IMR-90 (cell line): ENCODE measurements around the gene INPP5A. TPM values are rescaled to one million over a fixed set of nuclear protein-coding genes. Genes with fewer than 3 reads are reported as not detected.

Source experiments
- ATAC-seq: fragments of 200-7000 bp; cut with Tn5 transposase; 2 replicates; pipeline ENCODE4 v1.9.1; 2020; ENCODE audit warnings: low read depth, mild to moderate bottlenecking, moderate library complexity
- BruUV-seq: library from RNA; stranded (reverse); fragments of 400-500 nt; replicated peaks from 2 replicates; lab custom pipeline; 2021; lab: Mats Ljungman, UMichigan
- CTCF ChIA-PET: fragments of 300-600 bp; formaldehyde crosslinking; extraction: SDS; loops from one replicate; lab custom pipeline; 2021; ENCODE audit warnings: antibody characterized with exemption; lab: Yijun Ruan, JAX
- POLR2A ChIA-PET: fragments of 300-600 bp; sonication (Branson Sonifier 250); formaldehyde crosslinking; loops from one replicate; lab custom pipeline; 2022; ENCODE audit warnings: antibody characterized with exemption; ENCODE audit not compliant: unreplicated experiment; lab: Charles Lee
- DNase-seq: peaks from one replicate; pipeline ENCODE4 v3.0.0; 2013
- H2AFZ ChIP-seq: replicated peaks from 2 replicates; pipeline ENCODE3; 2013; ENCODE audit warnings: low read length, mild to moderate bottlenecking; ENCODE audit not compliant: poor library complexity
- H2AK5ac ChIP-seq: 2 replicates; pipeline ENCODE4 v1.6.1; 2013; ENCODE audit warnings: low read depth, low read length, inconsistent platforms
- H2AK9ac ChIP-seq: replicated peaks from 2 replicates; pipeline ENCODE3; 2013; ENCODE audit warnings: mild to moderate bottlenecking, low read depth, low read length, moderate library complexity; ENCODE audit not compliant: poor library complexity
- H2BK120ac ChIP-seq: 2 replicates; pipeline ENCODE4 v1.6.1; 2013; ENCODE audit warnings: low read depth, low read length, inconsistent platforms
- H2BK15ac ChIP-seq: 3 replicates; pipeline ENCODE4 v1.6.1; 2013; ENCODE audit warnings: low read depth, low read length, inconsistent platforms
- H2BK20ac ChIP-seq: 2 replicates; pipeline ENCODE4 v1.6.1; 2013; ENCODE audit warnings: low read depth, mild to moderate bottlenecking, inconsistent platforms, low read length, moderate library complexity
- H2BK5ac ChIP-seq: 2 replicates; pipeline ENCODE4 v1.6.1; 2013; ENCODE audit warnings: mild to moderate bottlenecking, low read depth, low read length, inconsistent platforms; ENCODE audit not compliant: poor library complexity, severe bottlenecking
- H3K14ac ChIP-seq: replicated peaks from 2 replicates; pipeline ENCODE4 v1.6.1; 2013; ENCODE audit warnings: low read depth, low read length, inconsistent platforms
- H3K18ac ChIP-seq: 2 replicates; pipeline ENCODE4 v1.6.1; 2013; ENCODE audit warnings: low read depth, low read length, control low read depth
- H3K23ac ChIP-seq: 2 replicates; pipeline ENCODE4 v1.6.1; 2013; ENCODE audit warnings: low read depth, low read length, inconsistent platforms
- H3K27ac ChIP-seq: 2 replicates; pipeline ENCODE4 v1.5.1; 2013; ENCODE audit warnings: mild to moderate bottlenecking, control low read depth, low read length; ENCODE audit not compliant: insufficient read depth
- H3K27me3 ChIP-seq: 2 replicates; pipeline ENCODE4 v1.6.1; 2013; ENCODE audit warnings: low read length; ENCODE audit not compliant: control insufficient read depth, insufficient read depth
- H3K36me3 ChIP-seq: 2 replicates; pipeline ENCODE4 v1.6.1; 2013; ENCODE audit warnings: low read length, mixed read lengths; ENCODE audit not compliant: control insufficient read depth, insufficient read depth
- H3K4ac ChIP-seq: 2 replicates; pipeline ENCODE4 v1.6.1; 2013; ENCODE audit warnings: low read depth, low read length, inconsistent platforms
- H3K4me1 ChIP-seq: 2 replicates; pipeline ENCODE4 v1.6.1; 2013; ENCODE audit warnings: low read length, mixed read lengths; ENCODE audit not compliant: control insufficient read depth, insufficient read depth
- H3K4me2 ChIP-seq: 2 replicates; pipeline ENCODE4 v1.6.1; 2013; ENCODE audit warnings: low read depth, mild to moderate bottlenecking, control low read depth, low read length, moderate library complexity
- H3K4me3 ChIP-seq: 2 replicates; pipeline ENCODE4 v1.5.1; 2013; ENCODE audit warnings: low read depth, mild to moderate bottlenecking, control low read depth, low read length, moderate library complexity; ENCODE audit not compliant: insufficient read depth
- H3K56ac ChIP-seq: 2 replicates; pipeline ENCODE4 v1.6.1; 2013; ENCODE audit warnings: low read length, inconsistent platforms; ENCODE audit not compliant: insufficient read depth; ENCODE audit errors: extremely low read depth
- H3K79me1 ChIP-seq, 2 experiments: 2 replicates each; pipeline ENCODE4 v1.6.1; 2013; ENCODE audit warnings: low read length in 2 of 2, inconsistent platforms in 1 of 2, low read depth in 1 of 2
- H3K9ac ChIP-seq: 2 replicates; pipeline ENCODE4 v1.6.1; 2013; ENCODE audit warnings: low read depth, low read length, control low read depth
- H3K9me1 ChIP-seq: 2 replicates; pipeline ENCODE4 v1.6.1; 2013; ENCODE audit warnings: low read length, inconsistent platforms; ENCODE audit not compliant: insufficient read depth
- H3K9me3 ChIP-seq: 2 replicates; pipeline ENCODE4 v1.6.1; 2013; ENCODE audit warnings: low read length; ENCODE audit not compliant: control insufficient read depth, insufficient read depth
- H4K20me1 ChIP-seq: 2 replicates; pipeline ENCODE4 v1.6.1; 2013; ENCODE audit warnings: low read length, inconsistent platforms; ENCODE audit not compliant: insufficient read depth
- H4K5ac ChIP-seq: 2 replicates; pipeline ENCODE4 v1.6.1; 2013; ENCODE audit warnings: mild to moderate bottlenecking, low read depth, low read length, control low read depth
- H4K8ac ChIP-seq, 2 experiments: 2 replicates each; pipeline ENCODE4 v1.6.1; 2013; ENCODE audit warnings: low read depth in 2 of 2, low read length in 2 of 2, control low read depth in 1 of 2, inconsistent platforms in 1 of 2
- H4K91ac ChIP-seq: 2 replicates; pipeline ENCODE4 v1.6.1; 2013; ENCODE audit warnings: low read depth, low read length, inconsistent platforms; ENCODE audit not compliant: insufficient read depth
- BHLHE40 ChIP-seq: fragments of 150-350 bp; IDR thresholded peaks from 2 replicates; pipeline ENCODE4 v1.6.1; 2016; ENCODE audit warnings: mild to moderate bottlenecking, low read depth, low read length
- CHD1 ChIP-seq: IDR thresholded peaks from 2 replicates; pipeline ENCODE4 v1.6.1; 2012; ENCODE audit warnings: low read depth, low read length, improper control_type of control experiment
- FOS ChIP-seq: fragments of 150-350 bp; IDR thresholded peaks from 2 replicates; pipeline ENCODE4 v1.6.1; 2016; ENCODE audit warnings: low read depth, low read length
- MAFK ChIP-seq: IDR thresholded peaks from 2 replicates; pipeline ENCODE4 v1.6.1; 2012; ENCODE audit warnings: low read depth, low read length, improper control_type of control experiment
- MAZ ChIP-seq: IDR thresholded peaks from 2 replicates; pipeline ENCODE4 v1.6.1; 2012; ENCODE audit warnings: low read depth, mild to moderate bottlenecking, low read length, improper control_type of control experiment, moderate library complexity, borderline replicate concordance
- MXI1 ChIP-seq: IDR thresholded peaks from 2 replicates; pipeline ENCODE4 v1.6.1; 2012; ENCODE audit warnings: low read depth, mild to moderate bottlenecking, low read length, moderate library complexity, borderline replicate concordance
- NFE2L2 ChIP-seq: fragments of 150-350 bp; IDR thresholded peaks from 2 replicates; pipeline ENCODE4 v1.6.1; 2016; ENCODE audit warnings: low read depth, mild to moderate bottlenecking, low read length
- POLR2A ChIP-seq: IDR thresholded peaks from 2 replicates; pipeline ENCODE4 v1.6.1; 2012; ENCODE audit warnings: mild to moderate bottlenecking, low read depth, low read length
- RAD21 ChIP-seq: IDR thresholded peaks from 2 replicates; pipeline ENCODE4 v1.6.1; 2012; ENCODE audit warnings: low read length, improper control_type of control experiment
- RCOR1 ChIP-seq: IDR thresholded peaks from 2 replicates; pipeline ENCODE4 v1.6.1; 2012; ENCODE audit warnings: mild to moderate bottlenecking, low read length, improper control_type of control experiment; ENCODE audit not compliant: insufficient replicate concordance
- RFX5 ChIP-seq: IDR thresholded peaks from 2 replicates; pipeline ENCODE4 v1.8.0; 2012; ENCODE audit warnings: low read depth, mild to moderate bottlenecking, low read length, moderate library complexity
- SMC3 ChIP-seq: fragments of 150-350 bp; IDR thresholded peaks from 2 replicates; pipeline ENCODE4 v1.6.1; 2016; ENCODE audit warnings: low read depth, mild to moderate bottlenecking, antibody characterized with exemption, low read length, moderate library complexity
- WGBS, 2 experiments: methylation state at CpG; one replicate each; pipeline versions ENCODE4 v1.1.5 to v1.1.7; 2013; ENCODE audit warnings: missing lambda C conversion rate in 2 of 2; ENCODE audit not compliant: insufficient read length in 1 of 2; ENCODE audit errors: extremely low coverage in 2 of 2; 5-methylcytosine and 5-hydroxymethylcytosine counted together
- dilution Hi-C: fragments of 300-500 bp; cut with HindIII; formaldehyde crosslinking; loops from one replicate; pipeline ENCODE4 v1.14.3; 2018; ENCODE audit warnings: low sequenced_read_pairs; ENCODE audit not compliant: unreplicated experiment
- in situ Hi-C: fragments of 300-500 bp; cut with MboI; formaldehyde crosslinking; loops from 3 replicates; pipeline ENCODE4 v1.14.3; 2019; ENCODE audit warnings: low sequenced_read_pairs, inconsistent platforms, mixed read lengths
- intact Hi-C: fragments of 100-400 bp; cut with micrococcal nuclease; formaldehyde crosslinking; loops from 2 replicates; pipeline ENCODE4 v1.10.0; 2022
- polyA plus RNA-seq, 3 experiments: library from polyadenylated mRNA; depleted of rRNA; stranded (reverse); fragments of >200 nt; gene quantifications; 2 replicates each; pipeline ENCODE4 v1.2.3, GENCODE V29; 2012; ENCODE audit warnings: low replicate concordance in 1 of 3
- total RNA-seq: library from RNA; depleted of rRNA; stranded (reverse); fragments of >200 nt; gene quantifications from 2 replicates; pipeline ENCODE4 v1.2.3, GENCODE V29; 2012
- TF ChIP-seq, protein P1 (sequence below): fragments of 150-350 bp; IDR thresholded peaks from 2 replicates; pipeline ENCODE4 v1.6.1; 2017; ENCODE audit warnings: mild to moderate bottlenecking, antibody characterized with exemption, low read length, low read depth
- TF ChIP-seq, protein P2 (sequence below): fragments of 150-350 bp; IDR thresholded peaks from 2 replicates; pipeline ENCODE4 v1.6.1; 2016; ENCODE audit warnings: low read depth, mild to moderate bottlenecking, low read length, moderate library complexity, borderline replicate concordance
- TF ChIP-seq, protein P3 (sequence below): conservative IDR thresholded peaks from 2 replicates; pipeline ENCODE4 v1.5.1; 2012; ENCODE audit warnings: mild to moderate bottlenecking, low read depth, low read length, improper control_type of control experiment

The INPP5A gene
- total and polyA plus RNA-seq, 2 of the 4 experiments (the other 2 are of a cell fraction), result 21.4 to 36.7 TPM

DNA sequence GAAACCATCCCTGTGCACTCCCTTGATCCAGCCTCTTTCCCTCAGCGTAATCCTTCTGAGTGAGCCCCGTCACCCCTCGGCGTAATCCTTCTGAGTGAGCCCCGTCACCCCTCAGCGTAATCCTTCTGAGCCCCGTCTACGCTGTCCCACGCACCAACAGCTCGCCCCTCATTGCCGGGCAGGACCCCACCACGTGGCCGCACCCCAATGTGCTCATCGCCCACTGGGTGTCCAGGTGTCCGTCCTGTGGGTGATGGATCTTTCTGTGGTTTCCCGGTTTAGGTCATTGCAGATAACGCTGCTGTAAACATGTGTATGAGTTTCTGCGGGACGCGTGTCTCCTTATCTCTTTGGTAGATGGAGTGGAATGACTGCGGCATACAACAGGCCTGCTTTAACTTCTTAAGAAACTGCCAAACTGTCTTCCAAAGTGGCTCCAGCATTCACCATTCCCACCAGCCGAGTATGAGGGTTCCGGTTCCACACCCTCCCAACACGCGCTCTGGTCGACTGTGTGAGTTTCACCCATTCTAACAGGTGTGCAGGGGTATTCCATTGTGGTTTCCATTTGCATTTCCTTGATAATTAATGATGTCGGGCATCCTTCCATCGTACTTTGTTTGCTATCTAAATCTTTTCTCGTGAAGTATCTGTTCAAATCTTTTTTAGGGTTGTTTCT, 290.4 kb downstream of the INPP5A start:
- dilution Hi-C loops (no loop called here), in situ Hi-C loops (no loop called here), intact Hi-C loops (no loop called here)
- H3K4me3 ChIP-seq, result no peak overlapping the region
- no peak overlapping the region for H3K9ac ChIP-seq
- H3K56ac ChIP-seq, result no peak overlapping the region
- no peak overlapping the region for H4K91ac ChIP-seq
- no peaks in the 10 kb centered on the region for H3K4me1 ChIP-seq
- no peak for TF ChIP-seq MAZ
- TF ChIP-seq, protein P1, sequence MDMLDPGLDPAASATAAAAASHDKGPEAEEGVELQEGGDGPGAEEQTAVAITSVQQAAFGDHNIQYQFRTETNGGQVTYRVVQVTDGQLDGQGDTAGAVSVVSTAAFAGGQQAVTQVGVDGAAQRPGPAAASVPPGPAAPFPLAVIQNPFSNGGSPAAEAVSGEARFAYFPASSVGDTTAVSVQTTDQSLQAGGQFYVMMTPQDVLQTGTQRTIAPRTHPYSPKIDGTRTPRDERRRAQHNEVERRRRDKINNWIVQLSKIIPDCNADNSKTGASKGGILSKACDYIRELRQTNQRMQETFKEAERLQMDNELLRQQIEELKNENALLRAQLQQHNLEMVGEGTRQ, result no peak
- TF ChIP-seq MXI1, result no peak
- no peak for TF ChIP-seq SMC3
- TF ChIP-seq POLR2A, result no peak
- TF ChIP-seq RFX5, result no peak
- TF ChIP-seq, protein P2, sequence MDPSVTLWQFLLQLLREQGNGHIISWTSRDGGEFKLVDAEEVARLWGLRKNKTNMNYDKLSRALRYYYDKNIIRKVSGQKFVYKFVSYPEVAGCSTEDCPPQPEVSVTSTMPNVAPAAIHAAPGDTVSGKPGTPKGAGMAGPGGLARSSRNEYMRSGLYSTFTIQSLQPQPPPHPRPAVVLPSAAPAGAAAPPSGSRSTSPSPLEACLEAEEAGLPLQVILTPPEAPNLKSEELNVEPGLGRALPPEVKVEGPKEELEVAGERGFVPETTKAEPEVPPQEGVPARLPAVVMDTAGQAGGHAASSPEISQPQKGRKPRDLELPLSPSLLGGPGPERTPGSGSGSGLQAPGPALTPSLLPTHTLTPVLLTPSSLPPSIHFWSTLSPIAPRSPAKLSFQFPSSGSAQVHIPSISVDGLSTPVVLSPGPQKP, result no peak
- TF ChIP-seq, protein P3, sequence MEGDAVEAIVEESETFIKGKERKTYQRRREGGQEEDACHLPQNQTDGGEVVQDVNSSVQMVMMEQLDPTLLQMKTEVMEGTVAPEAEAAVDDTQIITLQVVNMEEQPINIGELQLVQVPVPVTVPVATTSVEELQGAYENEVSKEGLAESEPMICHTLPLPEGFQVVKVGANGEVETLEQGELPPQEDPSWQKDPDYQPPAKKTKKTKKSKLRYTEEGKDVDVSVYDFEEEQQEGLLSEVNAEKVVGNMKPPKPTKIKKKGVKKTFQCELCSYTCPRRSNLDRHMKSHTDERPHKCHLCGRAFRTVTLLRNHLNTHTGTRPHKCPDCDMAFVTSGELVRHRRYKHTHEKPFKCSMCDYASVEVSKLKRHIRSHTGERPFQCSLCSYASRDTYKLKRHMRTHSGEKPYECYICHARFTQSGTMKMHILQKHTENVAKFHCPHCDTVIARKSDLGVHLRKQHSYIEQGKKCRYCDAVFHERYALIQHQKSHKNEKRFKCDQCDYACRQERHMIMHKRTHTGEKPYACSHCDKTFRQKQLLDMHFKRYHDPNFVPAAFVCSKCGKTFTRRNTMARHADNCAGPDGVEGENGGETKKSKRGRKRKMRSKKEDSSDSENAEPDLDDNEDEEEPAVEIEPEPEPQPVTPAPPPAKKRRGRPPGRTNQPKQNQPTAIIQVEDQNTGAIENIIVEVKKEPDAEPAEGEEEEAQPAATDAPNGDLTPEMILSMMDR, result no peak
- TF ChIP-seq CHD1, result no peak
- TF ChIP-seq RAD21, result no peak
- TF ChIP-seq FOS, result no peak
- no peak for TF ChIP-seq RCOR1
- TF ChIP-seq NFE2L2, result no peak
- TF ChIP-seq MAFK, result no peak
- no peak for TF ChIP-seq BHLHE40
- H3K27me3 ChIP-seq, result peaks cover 13% of the 10 kb centered on the region
- 86% methylated on average over 11 of the region's 29 CpGs; no CpG with 5 or more reads in 1 of the 2 experiments for WGBS, 2 experiments
- H3K18ac ChIP-seq, result no peak overlapping the region
- DNase-seq (no peak), ATAC-seq (no peak)
- H3K4ac ChIP-seq, result no peak overlapping the region
- no peak overlapping the region for H2BK20ac ChIP-seq
- POLR2A ChIA-PET, result no interaction called here
- CTCF ChIA-PET, result no interaction called here
- H3K4me2 ChIP-seq, result no peak overlapping the region
- no peaks in the 10 kb centered on the region for H3K9me1 ChIP-seq
- H2BK120ac ChIP-seq, result no peak overlapping the region
- no peaks in the 10 kb centered on the region for H4K20me1 ChIP-seq
- H3K79me1 ChIP-seq, result no peaks in the 10 kb centered on the region
- H3K9me3 ChIP-seq, result peaks cover 4% of the 10 kb centered on the region; the same call in 1 of the 2 replicates
- H4K5ac ChIP-seq, result no peak overlapping the region
- no peak overlapping the region for H2BK15ac ChIP-seq
- no peak overlapping the region for H3K23ac ChIP-seq
- no peak overlapping the region for H2AFZ ChIP-seq
- BruUV-seq, result no TSS peak
- no peak overlapping the region for H4K8ac ChIP-seq
- no peak overlapping the region for H3K27ac ChIP-seq
- H3K36me3 ChIP-seq, result no peaks in the 10 kb centered on the region
- no peak overlapping the region for H2AK9ac ChIP-seq
- H2AK5ac ChIP-seq, result no peak overlapping the region
- no peak overlapping the region for H2BK5ac ChIP-seq
- H3K14ac ChIP-seq, result no peak overlapping the region
